Upper lobe of left lung (tissue), 6 donors: ENCODE measurements around the gene PRDM16. TPM values are rescaled to one million over a fixed set of nuclear protein-coding genes. Genes with fewer than 3 reads are reported as not detected.

ENCODE experiments used
- ATAC-seq, 2 donors: fragments of 200-7000 bp; cut with Tn5 transposase; one replicate each; pipeline ENCODE4 v1.9.1; 2022; ENCODE audit warnings: mild to moderate bottlenecking in 2 of 2, moderate library complexity in 2 of 2; ENCODE audit not compliant: low FRiP score in 2 of 2
- DNase-seq, 2 donors: peaks; one replicate each; pipeline ENCODE4 v3.0.0-alpha.2; 2019 to 2020
- H3K27ac ChIP-seq, 4 donors: fragments of 200-600 bp; sonication (generic); one replicate each; pipeline ENCODE4 v1.5.1; 2016 to 2019
- H3K27me3 ChIP-seq, 4 donors: fragments of 200-600 bp; sonication (generic); one replicate each; pipeline ENCODE4 v1.5.1; 2017 to 2019
- H3K36me3 ChIP-seq, 4 donors: fragments of 200-600 bp; sonication (generic); one replicate each; pipeline ENCODE4 v1.5.1; 2016 to 2019
- H3K4me1 ChIP-seq, 4 donors: fragments of 200-600 bp; sonication (generic); one replicate each; pipeline ENCODE4 v1.5.1; 2018 to 2019
- H3K4me3 ChIP-seq, 4 donors: fragments of 200-600 bp; sonication (generic); one replicate each; pipeline ENCODE4 v1.5.1; 2017 to 2019; ENCODE audit warnings: mild to moderate bottlenecking in 2 of 4, moderate library complexity in 1 of 4
- H3K9me3 ChIP-seq, 4 donors: fragments of 200-600 bp; sonication (generic); one replicate each; pipeline ENCODE4 v1.5.1; 2018 to 2019
- EP300 ChIP-seq, 4 donors: sonication (generic); formaldehyde crosslinking; IDR thresholded peaks; one replicate each; pipeline ENCODE4 v1.5.1; 2017; ENCODE audit warnings: antibody characterized with exemption in 4 of 4, control low read depth in 2 of 4
- POLR2A ChIP-seq, 4 donors: fragments of 450-650 bp; IDR thresholded peaks; one replicate each; pipeline ENCODE4 v1.5.1; 2016 to 2017; ENCODE audit warnings: antibody characterized with exemption in 4 of 4, mild to moderate bottlenecking in 2 of 4
- POLR2AphosphoS5 ChIP-seq, 2 donors: sonication (generic); formaldehyde crosslinking; IDR thresholded peaks; one replicate each; pipeline ENCODE4 v1.5.1; 2017; ENCODE audit warnings: antibody characterized with exemption in 2 of 2
- WGBS, 2 donors: methylation state at CpG; one replicate each; pipeline ENCODE4 v1.1.5; 2017 to 2018; 5-methylcytosine and 5-hydroxymethylcytosine counted together
- total RNA-seq, 6 donors: library from RNA; depleted of rRNA in 4 of 6; stranded (reverse); fragments of >200 nt in 4 of 6; gene quantifications; one replicate each; pipeline versions ENCODE4 v1.1.0 to v1.2.1, GENCODE V29; 2016 to 2021
- TF ChIP-seq, protein P1 (sequence below), 6 experiments: fragments of 450-650 bp in 4 of 6; fragments of 200-600 bp in 2 of 6; sonication (generic) in 2 of 6; IDR thresholded peaks; one replicate each; pipeline ENCODE4 v1.5.1; 2016 to 2019; ENCODE audit warnings: antibody characterized with exemption in 6 of 6
- donor health status: DM: no; HTN: no; CAD: no; lungs with moderate emphysema.
- donor health status: DM: no; HTN: yes; CAD: no; lungs with severe emphysema.

The PRDM16 gene
- total RNA-seq, 6 donors from 2014 or later = 12.3 to 54.5 (median 21.2) TPM

- H3K4me1 ChIP-seq = peaks cover 0 to 16% (median 0%) of the 10 kb centered on the region in 4 donors
- H3K27ac ChIP-seq = no peak overlapping the region
- no peaks in the 10 kb centered on the region for H3K9me3 ChIP-seq
- WGBS, 2 donors = 80 to 86% methylated on average over 10 to 15 of the region's 15 CpGs
- no peak overlapping the region for H3K4me3 ChIP-seq
- DNase-seq (no peak), ATAC-seq (no peak)
- H3K27me3 ChIP-seq = no peaks in the 10 kb centered on the region
- H3K36me3 ChIP-seq = no peaks in the 10 kb centered on the region
- TF ChIP-seq POLR2AphosphoS5 (IDR thresholded peaks at IDR 0.05) (no peak), POLR2A (IDR thresholded peaks at IDR 0.05) (no peak), EP300 (IDR thresholded peaks at IDR 0.05) (no peak)
- TF ChIP-seq, protein P1, sequence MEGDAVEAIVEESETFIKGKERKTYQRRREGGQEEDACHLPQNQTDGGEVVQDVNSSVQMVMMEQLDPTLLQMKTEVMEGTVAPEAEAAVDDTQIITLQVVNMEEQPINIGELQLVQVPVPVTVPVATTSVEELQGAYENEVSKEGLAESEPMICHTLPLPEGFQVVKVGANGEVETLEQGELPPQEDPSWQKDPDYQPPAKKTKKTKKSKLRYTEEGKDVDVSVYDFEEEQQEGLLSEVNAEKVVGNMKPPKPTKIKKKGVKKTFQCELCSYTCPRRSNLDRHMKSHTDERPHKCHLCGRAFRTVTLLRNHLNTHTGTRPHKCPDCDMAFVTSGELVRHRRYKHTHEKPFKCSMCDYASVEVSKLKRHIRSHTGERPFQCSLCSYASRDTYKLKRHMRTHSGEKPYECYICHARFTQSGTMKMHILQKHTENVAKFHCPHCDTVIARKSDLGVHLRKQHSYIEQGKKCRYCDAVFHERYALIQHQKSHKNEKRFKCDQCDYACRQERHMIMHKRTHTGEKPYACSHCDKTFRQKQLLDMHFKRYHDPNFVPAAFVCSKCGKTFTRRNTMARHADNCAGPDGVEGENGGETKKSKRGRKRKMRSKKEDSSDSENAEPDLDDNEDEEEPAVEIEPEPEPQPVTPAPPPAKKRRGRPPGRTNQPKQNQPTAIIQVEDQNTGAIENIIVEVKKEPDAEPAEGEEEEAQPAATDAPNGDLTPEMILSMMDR (IDR thresholded peaks at IDR 0.05) = no peak
Observed at GRCh38 chr1:3335754-3336640, 267.0 kb downstream of the PRDM16 start.

- TF ChIP-seq POLR2AphosphoS5 (IDR thresholded peaks at IDR 0.05) = no peak
- no peak for TF ChIP-seq POLR2A (IDR thresholded peaks at IDR 0.05)
- TF ChIP-seq, protein P1 (IDR thresholded peaks at IDR 0.05) = no peak
- TF ChIP-seq EP300 (IDR thresholded peaks at IDR 0.05) = no peak
- Histone ChIP-seq H3K36me3 (no peaks in the 10 kb centered on the region), H3K9me3 (no peaks in the 10 kb centered on the region), H3K4me3 (no peak overlapping the region), H3K27ac (no peak overlapping the region), H3K4me1 (peaks cover 0 to 16% (median 0%) of the 10 kb centered on the region in 4 donors), H3K27me3 (no peaks in the 10 kb centered on the region)
- WGBS, 2 donors = 69 to 76% methylated on average over 4 to 6 of the region's 6 CpGs
- DNase-seq = peak in 1 of 2 donors; percentile 60
- ATAC-seq = peak in 1 of 2 donors; percentile 27
Observed at GRCh38 chr1:3336641-3337630, 267.9 kb downstream of the PRDM16 start.

DNA sequence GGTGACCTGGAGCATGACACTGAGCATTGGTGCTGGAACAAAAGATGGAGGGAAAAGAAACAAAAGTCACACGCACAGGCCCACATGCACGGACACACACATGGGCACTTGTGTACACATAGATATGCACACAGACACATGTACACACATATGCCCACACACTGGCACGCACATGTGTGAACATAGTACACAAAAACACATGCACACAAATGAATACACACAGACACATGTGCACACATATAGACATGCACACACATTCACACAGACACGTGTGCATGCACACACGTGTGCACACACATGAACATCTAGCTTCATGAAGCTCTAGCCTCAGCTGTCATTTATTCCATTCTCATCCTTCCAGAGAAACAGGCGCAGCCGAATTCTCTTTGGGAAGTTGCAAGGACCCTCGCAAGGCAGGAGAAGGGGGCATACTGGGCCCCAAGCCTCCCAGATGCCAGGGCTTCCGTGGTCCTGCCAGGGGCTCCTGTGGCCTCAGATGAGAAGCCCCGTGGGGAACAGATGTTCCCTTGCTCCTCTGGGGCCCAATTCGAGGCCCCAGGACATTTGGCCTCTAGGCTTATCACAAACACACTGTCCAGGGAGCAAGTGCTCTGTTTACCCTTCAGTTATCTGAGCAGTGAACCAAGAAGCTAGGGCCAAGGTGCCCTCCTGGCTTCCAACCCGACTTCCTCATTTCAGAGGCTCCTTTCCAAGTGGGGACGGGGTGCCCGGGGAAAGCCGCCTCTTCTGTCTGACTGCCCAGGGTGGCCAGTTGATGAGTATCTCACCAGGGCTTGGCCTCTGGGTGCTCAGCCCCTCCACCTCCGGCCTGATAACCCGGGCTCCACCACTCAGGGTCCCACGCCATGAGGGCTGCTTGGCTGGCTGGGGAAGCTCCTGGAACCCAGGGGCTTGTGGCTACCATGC, 269.1 kb downstream of the PRDM16 start:
- TF ChIP-seq, protein P1 (IDR thresholded peaks at IDR 0.05) = no peak
- TF ChIP-seq POLR2AphosphoS5 (IDR thresholded peaks at IDR 0.05) (no peak), EP300 (IDR thresholded peaks at IDR 0.05) (no peak), POLR2A (IDR thresholded peaks at IDR 0.05) (no peak)
- peak in 1 of 2 donors; percentile 44 for DNase-seq
- Histone ChIP-seq H3K27ac (no peak overlapping the region), H3K4me1 (peaks cover 0 to 16% (median 0%) of the 10 kb centered on the region in 4 donors), H3K27me3 (no peaks in the 10 kb centered on the region), H3K36me3 (no peaks in the 10 kb centered on the region), H3K9me3 (no peaks in the 10 kb centered on the region), H3K4me3 (no peak overlapping the region)
- no peak for ATAC-seq
- WGBS, 2 donors = 67 to 80% methylated on average over 8 to 18 of the region's 18 CpGs

DNA sequence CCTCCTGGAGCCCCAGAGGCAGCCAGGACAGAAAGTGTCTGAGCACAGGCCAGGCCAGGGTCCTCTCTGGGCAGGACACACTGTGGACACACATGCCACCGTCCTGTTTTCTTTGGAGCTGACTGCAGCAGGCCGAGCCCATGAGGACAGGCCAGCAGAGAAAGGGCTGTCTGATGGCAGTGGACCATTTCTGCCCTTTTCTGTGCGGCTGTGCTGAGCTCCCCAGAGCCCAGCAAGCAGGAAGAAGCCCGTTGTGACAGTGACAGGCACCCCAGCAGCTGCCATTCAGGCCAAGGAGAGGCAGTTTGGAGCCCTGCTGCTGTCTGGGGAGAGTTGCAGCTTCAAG, 269.7 kb downstream of the PRDM16 start:
- no peak for ATAC-seq

More for the DNA sequence above, 269.7 kb downstream of the PRDM16 start:
- TF ChIP-seq EP300 (IDR thresholded peaks at IDR 0.05) (no peak), POLR2A (IDR thresholded peaks at IDR 0.05) (no peak), POLR2AphosphoS5 (IDR thresholded peaks at IDR 0.05) (no peak)
- TF ChIP-seq, protein P1 (IDR thresholded peaks at IDR 0.05) = no peak
- Histone ChIP-seq H3K27ac (no peak overlapping the region), H3K4me3 (no peak overlapping the region), H3K27me3 (no peaks in the 10 kb centered on the region), H3K9me3 (peaks cover 0 to 4% (median under 1%) of the 10 kb centered on the region in 4 donors), H3K4me1 (peaks cover 0 to 16% (median 0%) of the 10 kb centered on the region in 4 donors), H3K36me3 (no peaks in the 10 kb centered on the region)
- DNase-seq = no peak
- WGBS, 2 donors = 47% methylated on average over 4 of the region's 4 CpGs; no CpG with 5 or more reads in 1 of the 2 donors
